ENCODE measurements around the gene SPHK1. TPM values are rescaled to one million over a fixed set of nuclear protein-coding genes. Genes with fewer than 3 reads are reported as not detected.

SPHK1 gene
- total RNA-seq, 4 donors from 2014 or later = 17.0 to 37.0 (median 22.8) TPM

- Histone ChIP-seq H3K9me3 (no peaks in the 10 kb centered on the region), H3K36me3 (peaks cover 30 to 100% (median 42%) of the 10 kb centered on the region in 3 donors), H3K4me3 (no peak overlapping the region), H3K27me3 (no peaks in the 10 kb centered on the region), H3K4me1 (peaks cover 0 to 6% (median 0%) of the 10 kb centered on the region in 3 donors), H3K27ac (no peak overlapping the region)
- DNase-seq = no peak
- intact Hi-C loops (cut with DNase I) = loop anchor here (5.0 kb wide), 1 partner anchor 90 kb away; the partner anchor contains the start of gene QRICH2
- no peak for TF ChIP-seq POLR2A (IDR thresholded peaks at IDR 0.05)
- 100% methylated on average over 3 of the region's 8 CpGs; no CpG with 5 or more reads in 1 of the 2 donors for WGBS, 2 donors
These were observed 12.8 kb downstream of the SPHK1 start for GRCh38 chr17:76397184-76397583.

GRCh38 chr17:76397687-76398522, 13.5 kb downstream of the SPHK1 start:
- TF ChIP-seq CTCF (IDR thresholded peaks at IDR 0.05) (peak; percentile 93 to 99 (median 98)), POLR2A (IDR thresholded peaks at IDR 0.05) (no peak)
- Histone ChIP-seq H3K27ac (no peak overlapping the region), H3K36me3 (peaks cover 32 to 100% (median 49%) of the 10 kb centered on the region in 3 donors), H3K27me3 (no peaks in the 10 kb centered on the region), H3K4me1 (peaks cover 0 to 6% (median 0%) of the 10 kb centered on the region in 3 donors), H3K9me3 (no peaks in the 10 kb centered on the region), H3K4me3 (no peak overlapping the region)
- peak; percentile 31 for DNase-seq
- intact Hi-C loops (cut with DNase I) = loop anchor here (5.0 kb wide), 1 partner anchor 91 kb away; the partner anchor contains the start of gene QRICH2
- WGBS, 2 donors = 36 to 40% methylated on average over 7 to 11 of the region's 16 CpGs

GRCh38 chr17:76398523-76399174, 14.2 kb downstream of the SPHK1 start:
- 40 to 87% methylated on average over 1 to 3 of the region's 20 CpGs for WGBS, 2 donors
- intact Hi-C loops (cut with DNase I) = loop anchor here (5.0 kb wide), 1 partner anchor 91 kb away; the partner anchor contains the start of gene QRICH2
- DNase-seq = no peak

GRCh38 chr17:76399175-76400172, 15.1 kb downstream of the SPHK1 start:
- Histone ChIP-seq H3K36me3 (peaks cover 32 to 100% (median 56%) of the 10 kb centered on the region in 3 donors), H3K9me3 (no peaks in the 10 kb centered on the region), H3K4me1 (peaks cover 0 to 6% (median 0%) of the 10 kb centered on the region in 3 donors), H3K4me3 (no peak overlapping the region), H3K27ac (no peak overlapping the region), H3K27me3 (no peaks in the 10 kb centered on the region)
- WGBS, 2 donors = 86 to 90% methylated on average over 18 to 19 of the region's 33 CpGs
- intact Hi-C loops (cut with DNase I) = loop anchor here (5.0 to 10.0 kb wide), 3 partner anchors 92 to 455 kb away; partner anchors contain the start of genes FBF1, QRICH2 and RHBDF2
- DNase-seq = no peak
- TF ChIP-seq CTCF (IDR thresholded peaks at IDR 0.05) (no peak), POLR2A (IDR thresholded peaks at IDR 0.05) (no peak)

More at GRCh38 chr17:76398523-76399174, 14.2 kb downstream of the SPHK1 start:
- Histone ChIP-seq H3K9me3 (no peaks in the 10 kb centered on the region), H3K27ac (no peak overlapping the region), H3K4me3 (no peak overlapping the region), H3K36me3 (peaks cover 32 to 100% (median 56%) of the 10 kb centered on the region in 3 donors), H3K27me3 (no peaks in the 10 kb centered on the region), H3K4me1 (peaks cover 0 to 6% (median 0%) of the 10 kb centered on the region in 3 donors)
- TF ChIP-seq CTCF (IDR thresholded peaks at IDR 0.05) (no peak), POLR2A (IDR thresholded peaks at IDR 0.05) (no peak)

- H3K4me3 ChIP-seq = no peak overlapping the region
- 67 to 92% methylated on average over 1 to 5 of the region's 5 CpGs for WGBS, 2 donors
- H3K27ac ChIP-seq = no peak overlapping the region
- H3K9me3 ChIP-seq = no peaks in the 10 kb centered on the region
- intact Hi-C loops (cut with DNase I) = loop anchor here (10.0 kb wide), 2 partner anchors 102 to 458 kb away; partner anchors contain the start of genes FBF1 and RHBDF2
- H3K27me3 ChIP-seq = no peaks in the 10 kb centered on the region
- H3K4me1 ChIP-seq = peaks cover 0 to 28% (median 0%) of the 10 kb centered on the region in 3 donors
- peaks cover 23 to 85% (median 44%) of the 10 kb centered on the region in 3 donors for H3K36me3 ChIP-seq
- DNase-seq = no peak
- no peak for TF ChIP-seq CTCF (IDR thresholded peaks at IDR 0.05)
- no peak for TF ChIP-seq POLR2A (IDR thresholded peaks at IDR 0.05)
These were observed 18.3 kb downstream of the SPHK1 start for GRCh38 chr17:76402711-76403110.

All from esophagus squamous epithelium (tissue), 5 donors.